ENCODE data around the gene PGAM5. TPM values are rescaled to one million over a fixed set of nuclear protein-coding genes. Genes with fewer than 3 reads are reported as not detected.

Gene PGAM5
- polyA plus RNA-seq, 1 donor from 2014 or later, result 32.5 TPM

DNA sequence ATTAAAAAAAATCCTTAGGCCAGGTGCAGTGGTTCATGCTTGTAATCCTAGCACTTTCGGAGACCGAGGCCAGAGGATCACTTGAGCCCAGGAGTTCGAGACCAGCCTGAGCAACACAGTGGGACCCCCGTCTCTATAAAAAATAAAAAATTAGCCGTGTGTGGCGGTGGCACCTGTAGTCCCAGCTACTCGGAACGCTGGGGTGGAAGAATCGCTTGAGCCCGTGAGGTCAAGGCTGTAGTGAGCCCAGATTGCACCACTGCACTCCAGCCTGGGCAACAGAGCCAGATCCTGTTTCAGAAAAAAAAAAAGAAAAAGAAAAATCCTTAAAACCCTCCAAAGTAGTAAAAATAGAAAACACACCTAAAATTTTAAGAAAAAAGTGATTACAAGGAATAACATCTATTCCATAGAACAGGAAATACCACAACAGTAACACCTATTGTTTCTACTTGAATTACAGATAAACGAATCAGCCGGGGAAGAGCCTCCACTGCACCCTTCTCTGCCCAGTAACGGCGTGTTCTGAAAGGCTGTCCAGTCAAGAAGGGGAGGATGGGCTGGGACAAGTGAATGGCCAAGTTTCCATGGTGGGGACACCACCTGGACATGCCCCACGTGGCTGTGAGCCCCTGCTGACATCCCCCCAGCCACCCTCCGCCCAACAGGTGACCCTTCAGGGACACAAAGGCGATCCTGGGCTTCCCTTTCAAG is 41.3 kb upstream of the PGAM5 start:
- H3K79me2 ChIP-seq (replicated peaks; ENCODE audit: insufficient read depth, low read length), result no peaks in the 10 kb centered on the region
- no peaks in the 10 kb centered on the region for H4K20me1 ChIP-seq (ENCODE audit: insufficient read depth)
- H3K9me2 ChIP-seq (ENCODE audit: insufficient read depth, low read length), result no peaks in the 10 kb centered on the region
- no peak overlapping the region for H3K9ac ChIP-seq (ENCODE audit: low read length)
- no peak overlapping the region for H3K4me2 ChIP-seq (ENCODE audit: low read length)
- no peaks in the 10 kb centered on the region for H3K9me3 ChIP-seq (ENCODE audit: low read length)
- TF ChIP-seq EZH2 (IDR thresholded peaks at IDR 0.05; ENCODE audit: borderline replicate concordance, insufficient read depth, low read length, poor library complexity, severe bottlenecking) (no peak), POLR2AphosphoS5 (IDR thresholded peaks at IDR 0.05) (no peak), CTCF (IDR thresholded peaks at IDR 0.05; ENCODE audit: poor library complexity, severe bottlenecking) (no peak), REST (IDR thresholded peaks at IDR 0.05; ENCODE audit: borderline replicate concordance) (no peak), RAD21 (conservative IDR thresholded peaks at IDR 0.05) (no peak), TAF1 (IDR thresholded peaks at IDR 0.05; ENCODE audit: low read depth) (no peak), SMC3 (conservative IDR thresholded peaks at IDR 0.05; ENCODE audit: poor library complexity) (no peak), MXI1 (conservative IDR thresholded peaks at IDR 0.05; ENCODE audit: poor library complexity, severe bottlenecking) (no peak), EP300 (conservative IDR thresholded peaks at IDR 0.05; ENCODE audit: poor library complexity, severe bottlenecking) (no peak)
- no peak overlapping the region for H3K4me3 ChIP-seq (ENCODE audit: low read length)
- H2AFZ ChIP-seq (ENCODE audit: low read depth, low read length), result no peak overlapping the region
- H3K36me3 ChIP-seq (ENCODE audit: insufficient read depth, low read length), result no peaks in the 10 kb centered on the region
- no peak overlapping the region for H3K27ac ChIP-seq (ENCODE audit: low read length)
- no peaks in the 10 kb centered on the region for H3F3A ChIP-seq (ENCODE audit: insufficient read depth, low read length, poor library complexity, severe bottlenecking)
- H3K27me3 ChIP-seq (ENCODE audit: insufficient read depth, low read depth, low read length), result no peaks in the 10 kb centered on the region

DNA sequence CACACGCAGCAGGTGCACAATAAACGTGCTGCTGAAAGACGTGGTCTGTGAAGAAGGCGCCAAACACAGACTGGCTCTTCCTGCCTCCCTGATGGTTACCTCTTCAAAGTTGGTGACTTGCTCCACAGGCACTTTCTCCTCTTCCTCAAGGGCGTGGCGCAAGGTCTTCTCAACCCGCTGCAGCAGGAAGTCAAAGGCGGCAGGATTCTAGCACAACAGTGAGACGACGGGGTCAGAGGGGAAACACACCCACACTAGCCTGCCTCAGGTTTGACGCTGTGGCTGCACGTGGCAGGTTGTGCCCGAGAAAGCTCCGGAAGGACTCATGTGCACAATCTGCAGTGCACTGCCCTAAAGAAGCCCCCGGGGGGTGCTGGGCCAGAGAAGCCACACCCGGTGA is 38.5 kb upstream of the PGAM5 start:
- no peaks in the 10 kb centered on the region for H3K27me3 ChIP-seq (ENCODE audit: insufficient read depth, low read depth, low read length)
- H3K36me3 ChIP-seq (ENCODE audit: insufficient read depth, low read length), result no peaks in the 10 kb centered on the region
- H3K27ac ChIP-seq (ENCODE audit: low read length), result no peak overlapping the region
- TF ChIP-seq EZH2 (IDR thresholded peaks at IDR 0.05; ENCODE audit: borderline replicate concordance, insufficient read depth, low read length, poor library complexity, severe bottlenecking), result no peak
- no peak for TF ChIP-seq POLR2AphosphoS5 (IDR thresholded peaks at IDR 0.05)
- TF ChIP-seq SMC3 (conservative IDR thresholded peaks at IDR 0.05; ENCODE audit: poor library complexity), result no peak
- no peak for TF ChIP-seq EP300 (conservative IDR thresholded peaks at IDR 0.05; ENCODE audit: poor library complexity, severe bottlenecking)
- TF ChIP-seq TAF1 (IDR thresholded peaks at IDR 0.05; ENCODE audit: low read depth), result no peak
- H3K4me3 ChIP-seq (ENCODE audit: low read length), result no peak overlapping the region
- H3K4me2 ChIP-seq (ENCODE audit: low read length), result no peak overlapping the region
- H4K20me1 ChIP-seq (ENCODE audit: insufficient read depth), result no peaks in the 10 kb centered on the region
- H3K79me2 ChIP-seq (replicated peaks; ENCODE audit: insufficient read depth, low read length), result no peaks in the 10 kb centered on the region
- H3K9me2 ChIP-seq (ENCODE audit: insufficient read depth, low read length), result no peaks in the 10 kb centered on the region
- no peak overlapping the region for H2AFZ ChIP-seq (ENCODE audit: low read depth, low read length)
- no peak overlapping the region for H3K9ac ChIP-seq (ENCODE audit: low read length)
- H3K9me3 ChIP-seq (ENCODE audit: low read length), result no peaks in the 10 kb centered on the region
- no peaks in the 10 kb centered on the region for H3F3A ChIP-seq (ENCODE audit: insufficient read depth, low read length, poor library complexity, severe bottlenecking)
